Esophagus squamous epithelium (tissue), 5 donors: ENCODE results near the gene A3GALT2. TPM values are rescaled to one million over a fixed set of nuclear protein-coding genes. Genes with fewer than 3 reads are reported as not detected.
A peak's percentile ranks its signal among the peaks of the same experiment; 100 is the strongest.

Experiments used
- DNase-seq: peaks from one replicate; lab custom pipeline; 2025; lab: John Stamatoyannopoulos, UW
- H3K27ac ChIP-seq, 4 donors: fragments of 200-600 bp; sonication (generic); one replicate each; pipeline ENCODE4 v1.5.1; 2016 to 2019; ENCODE audit warnings: mild to moderate bottlenecking in 1 of 4
- H3K27me3 ChIP-seq, 4 donors: fragments of 200-600 bp; sonication (generic); 1 replicate in 3 of 4; 2 replicates in 1 of 4; pipeline versions ENCODE4 v1.5.1 to v1.6.0; 2017 to 2021; ENCODE audit warnings: antibody characterized with exemption in 1 of 4
- H3K36me3 ChIP-seq, 3 donors: fragments of 200-600 bp; sonication (generic); one replicate each; pipeline ENCODE4 v1.5.1; 2016 to 2019
- H3K4me1 ChIP-seq, 3 donors: fragments of 200-600 bp; sonication (generic); one replicate each; pipeline ENCODE4 v1.5.1; 2017 to 2019
- H3K4me3 ChIP-seq, 4 donors: fragments of 200-600 bp; sonication (generic); 1 replicate in 3 of 4; 2 replicates in 1 of 4; pipeline ENCODE4 v1.5.1; 2016 to 2019; ENCODE audit warnings: mild to moderate bottlenecking in 2 of 4, moderate library complexity in 1 of 4
- H3K9me3 ChIP-seq, 3 donors: fragments of 200-600 bp; sonication (generic); one replicate each; pipeline ENCODE4 v1.5.1; 2016 to 2019
- POLR2A ChIP-seq, 4 donors: fragments of 450-650 bp; IDR thresholded peaks; one replicate each; pipeline ENCODE4 v1.6.1; 2017; ENCODE audit warnings: antibody characterized with exemption in 4 of 4, mild to moderate bottlenecking in 4 of 4, moderate library complexity in 3 of 4
- WGBS, 2 donors: methylation state at CpG; one replicate each; pipeline ENCODE4 v1.1.5; 2018; 5-methylcytosine and 5-hydroxymethylcytosine counted together
- intact Hi-C: fragments of 100-400 bp; cut with DNase I; formaldehyde crosslinking; loops from one replicate; pipeline ENCODE4 v1.15.0; 2022
- total RNA-seq, 4 donors: library from RNA; depleted of rRNA; stranded (reverse); fragments of >200 nt; gene quantifications; one replicate each; pipeline ENCODE4 v1.1.0, GENCODE V29; 2016
- TF ChIP-seq, protein P1 (sequence below), 6 experiments: fragments of 450-650 bp in 4 of 6; fragments of 200-600 bp in 2 of 6; sonication (generic) in 2 of 6; IDR thresholded peaks; one replicate each; pipeline ENCODE4 v1.5.1; 2016 to 2019; ENCODE audit warnings: antibody characterized with exemption in 6 of 6, mild to moderate bottlenecking in 4 of 6, moderate library complexity in 4 of 6
- donor health status: DM: yes; HTN: yes; CAD: no.

The A3GALT2 gene
- total RNA-seq, 4 donors from 2014 or later: not detected

DNA sequence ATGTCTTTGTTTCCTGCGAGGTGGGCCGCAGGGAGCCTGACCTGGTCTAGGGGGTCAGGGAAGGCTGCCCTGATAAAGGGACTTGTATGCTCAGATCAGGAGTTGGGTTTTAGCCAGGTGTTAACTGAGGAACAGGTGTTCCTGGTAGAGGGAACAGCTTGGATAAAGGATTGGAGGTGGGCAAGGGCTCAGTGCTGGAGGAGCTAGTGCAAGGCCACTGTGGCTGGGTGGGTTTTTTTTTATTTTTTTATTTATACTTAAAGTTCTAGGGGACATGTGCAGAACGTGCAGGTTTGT lies 31.1 kb downstream of the A3GALT2 start:
- Histone ChIP-seq H3K4me1 (peaks cover 0 to 32% (median 0%) of the 10 kb centered on the region in 3 donors), H3K36me3 (peaks cover 0 to 69% (median 0%) of the 10 kb centered on the region in 3 donors), H3K27me3 (no peaks in the 10 kb centered on the region), H3K9me3 (no peaks in the 10 kb centered on the region), H3K27ac (peak overlapping the region in 1 of 4 donors; percentile 9), H3K4me3 (no peak overlapping the region)
- intact Hi-C loops: no loop called here
- TF ChIP-seq, protein P1, sequence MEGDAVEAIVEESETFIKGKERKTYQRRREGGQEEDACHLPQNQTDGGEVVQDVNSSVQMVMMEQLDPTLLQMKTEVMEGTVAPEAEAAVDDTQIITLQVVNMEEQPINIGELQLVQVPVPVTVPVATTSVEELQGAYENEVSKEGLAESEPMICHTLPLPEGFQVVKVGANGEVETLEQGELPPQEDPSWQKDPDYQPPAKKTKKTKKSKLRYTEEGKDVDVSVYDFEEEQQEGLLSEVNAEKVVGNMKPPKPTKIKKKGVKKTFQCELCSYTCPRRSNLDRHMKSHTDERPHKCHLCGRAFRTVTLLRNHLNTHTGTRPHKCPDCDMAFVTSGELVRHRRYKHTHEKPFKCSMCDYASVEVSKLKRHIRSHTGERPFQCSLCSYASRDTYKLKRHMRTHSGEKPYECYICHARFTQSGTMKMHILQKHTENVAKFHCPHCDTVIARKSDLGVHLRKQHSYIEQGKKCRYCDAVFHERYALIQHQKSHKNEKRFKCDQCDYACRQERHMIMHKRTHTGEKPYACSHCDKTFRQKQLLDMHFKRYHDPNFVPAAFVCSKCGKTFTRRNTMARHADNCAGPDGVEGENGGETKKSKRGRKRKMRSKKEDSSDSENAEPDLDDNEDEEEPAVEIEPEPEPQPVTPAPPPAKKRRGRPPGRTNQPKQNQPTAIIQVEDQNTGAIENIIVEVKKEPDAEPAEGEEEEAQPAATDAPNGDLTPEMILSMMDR (IDR thresholded peaks at IDR 0.05): no peak
- TF ChIP-seq POLR2A (IDR thresholded peaks at IDR 0.05): no peak
- WGBS, 2 donors: 89 to 97% methylated on average over 3 of the region's 3 CpGs
- DNase-seq: no peak

DNA sequence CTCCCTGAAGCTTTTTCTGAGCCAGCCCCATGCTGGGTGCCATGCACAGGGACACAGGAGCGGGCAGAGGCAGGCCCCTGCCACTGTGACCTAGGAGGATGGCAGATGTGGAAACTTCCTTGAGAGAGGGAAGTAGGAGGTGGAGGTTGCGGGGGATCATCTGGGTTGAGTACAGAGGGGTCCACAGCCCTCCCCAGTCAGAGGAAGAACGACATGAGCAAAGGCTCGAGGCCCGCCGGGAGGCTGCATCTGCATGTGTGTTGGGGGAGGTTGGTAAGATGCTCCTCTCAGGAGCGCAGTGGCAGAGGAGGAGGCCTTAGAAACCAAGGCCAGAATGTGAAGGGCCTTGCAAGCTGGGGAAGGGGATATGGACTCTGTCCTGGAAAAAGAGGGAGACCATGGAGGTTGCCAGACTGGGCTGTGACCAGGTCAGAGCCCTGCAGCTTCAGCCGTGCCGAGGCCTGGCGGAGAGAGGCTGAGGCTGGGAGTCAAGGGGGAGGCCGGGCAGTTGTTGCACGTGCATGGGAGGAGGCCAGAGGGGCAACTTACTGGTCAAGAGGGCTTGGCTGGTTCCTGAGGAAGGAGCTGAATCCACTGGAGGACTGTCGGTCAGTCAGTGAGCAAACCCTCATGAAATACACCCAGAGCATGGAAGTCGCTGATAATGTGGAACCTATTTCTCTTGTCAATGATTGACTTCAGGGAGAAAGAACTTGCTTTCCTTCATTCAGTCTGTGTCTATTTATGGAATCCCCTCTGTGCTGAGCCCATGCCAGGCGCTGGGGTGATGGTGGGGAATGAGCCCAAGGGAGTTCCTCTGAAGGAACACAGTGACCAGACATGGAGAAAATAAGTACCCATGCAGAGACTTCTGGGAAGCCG lies 31.7 kb downstream of the A3GALT2 start:
- no peak overlapping the region for H3K4me3 ChIP-seq
- H3K27ac ChIP-seq: peak overlapping the region in 1 of 4 donors; percentile 9
- H3K4me1 ChIP-seq: peaks cover 0 to 32% (median 0%) of the 10 kb centered on the region in 3 donors
- H3K36me3 ChIP-seq: peaks cover 0 to 69% (median 0%) of the 10 kb centered on the region in 3 donors
- 89 to 91% methylated on average over 13 to 16 of the region's 16 CpGs for WGBS, 2 donors
- no peak for DNase-seq
- no peaks in the 10 kb centered on the region for H3K9me3 ChIP-seq
- H3K27me3 ChIP-seq: no peaks in the 10 kb centered on the region
- intact Hi-C loops: no loop called here
- TF ChIP-seq, protein P1 (IDR thresholded peaks at IDR 0.05): no peak
- no peak for TF ChIP-seq POLR2A (IDR thresholded peaks at IDR 0.05)

DNA sequence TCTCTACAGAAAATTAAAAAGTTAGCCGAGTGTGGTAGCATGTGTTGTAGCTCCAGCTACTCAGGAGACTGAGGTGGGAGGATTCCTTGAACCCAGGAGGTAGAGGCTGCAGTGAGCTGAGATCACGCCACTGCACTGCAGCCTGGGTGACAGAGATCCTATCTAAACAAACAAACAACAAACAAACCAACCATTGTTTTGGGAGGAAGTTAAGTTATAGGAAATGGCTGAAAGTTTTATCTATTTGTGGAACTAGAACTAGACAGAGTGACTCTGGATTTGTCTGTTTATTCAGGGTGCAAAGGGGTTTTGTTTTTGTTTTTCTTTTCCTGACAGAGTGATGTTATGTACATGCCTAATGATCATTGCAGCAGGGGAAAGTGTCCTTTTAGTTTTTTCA lies 33.6 kb downstream of the A3GALT2 start:
- Histone ChIP-seq H3K9me3 (no peaks in the 10 kb centered on the region), H3K27me3 (no peaks in the 10 kb centered on the region), H3K4me1 (peaks cover 0 to 17% (median 0%) of the 10 kb centered on the region in 3 donors), H3K4me3 (no peak overlapping the region), H3K27ac (peak overlapping the region in 1 of 4 donors; percentile 11), H3K36me3 (peaks cover 0 to 69% (median 4%) of the 10 kb centered on the region in 3 donors)
- WGBS, 2 donors: 44 to 69% methylated on average over 2 of the region's 2 CpGs
- no peak for TF ChIP-seq POLR2A (IDR thresholded peaks at IDR 0.05)
- DNase-seq: no peak
- intact Hi-C loops: no loop called here

DNA sequence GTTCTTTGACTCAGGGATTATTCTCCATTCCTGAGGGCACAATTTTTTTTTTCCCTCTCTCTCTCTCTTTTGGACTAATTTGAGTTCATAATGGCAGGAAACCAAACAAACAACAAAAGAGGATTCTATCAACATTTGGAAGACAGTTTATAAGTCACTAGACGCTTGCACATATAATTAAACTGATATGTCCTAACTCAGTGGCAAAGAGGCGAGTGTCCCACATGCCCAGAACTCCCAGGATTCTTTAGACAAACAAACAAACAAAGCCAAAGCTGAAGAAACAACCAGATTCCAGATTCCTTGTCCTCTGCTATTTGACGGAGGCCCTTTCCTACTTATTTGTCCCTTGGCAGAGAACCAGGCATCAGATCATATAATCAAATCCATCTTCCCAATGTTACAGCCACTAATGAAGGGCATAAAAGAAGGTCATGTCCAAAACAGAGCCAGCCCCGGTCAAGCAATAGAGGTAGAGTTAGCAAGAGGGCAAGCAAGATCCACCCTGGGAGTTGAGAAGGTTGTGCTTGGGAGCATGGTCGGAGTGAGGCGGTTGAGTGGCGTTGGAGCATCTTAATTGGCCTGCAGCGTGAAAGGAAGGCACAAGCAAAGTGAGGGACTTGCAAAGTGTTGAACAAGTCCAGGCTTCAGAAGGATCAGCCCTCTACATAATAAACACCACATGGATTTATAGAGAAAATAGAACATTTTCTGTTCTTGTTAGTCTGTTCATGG lies 34.3 kb downstream of the A3GALT2 start:
- peaks cover 0 to 17% (median 0%) of the 10 kb centered on the region in 3 donors for H3K4me1 ChIP-seq
- TF ChIP-seq, protein P1 (IDR thresholded peaks at IDR 0.05): no peak
- TF ChIP-seq POLR2A (IDR thresholded peaks at IDR 0.05): no peak
- no peak for DNase-seq
- H3K36me3 ChIP-seq: peaks cover 1 to 76% (median 8%) of the 10 kb centered on the region in 3 donors
- peak overlapping the region in 1 of 4 donors; percentile 11 for H3K27ac ChIP-seq
- no peaks in the 10 kb centered on the region for H3K27me3 ChIP-seq
- intact Hi-C loops: no loop called here
- H3K9me3 ChIP-seq: no peaks in the 10 kb centered on the region
- 71 to 73% methylated on average over 8 of the region's 8 CpGs for WGBS, 2 donors
- no peak overlapping the region for H3K4me3 ChIP-seq

DNA sequence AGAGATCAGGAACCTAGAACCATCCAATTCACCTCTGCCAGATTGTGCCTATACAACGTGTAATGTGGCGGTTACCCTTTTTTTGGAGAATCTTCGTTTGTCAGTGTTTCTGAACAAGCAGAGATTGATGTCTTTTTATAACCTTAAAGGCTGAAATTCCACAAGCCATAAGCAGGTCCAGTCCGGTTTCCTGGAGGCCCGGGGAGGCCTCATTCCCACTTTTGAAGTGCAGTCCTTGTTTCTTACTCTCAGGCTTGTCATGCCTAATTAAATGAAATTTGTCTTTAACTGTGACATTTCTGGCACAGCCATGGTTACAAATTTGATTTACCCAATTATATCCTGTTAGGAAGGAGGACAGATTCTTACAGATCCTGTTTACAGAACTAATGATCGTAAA lies 36.8 kb downstream of the A3GALT2 start:
- intact Hi-C loops: no loop called here
- no peak for TF ChIP-seq POLR2A (IDR thresholded peaks at IDR 0.05)
- TF ChIP-seq, protein P1 (IDR thresholded peaks at IDR 0.05): no peak
- Histone ChIP-seq H3K27me3 (no peaks in the 10 kb centered on the region), H3K36me3 (peaks cover 11 to 92% (median 14%) of the 10 kb centered on the region in 3 donors), H3K4me3 (no peak overlapping the region), H3K4me1 (peaks cover 0 to 17% (median 0%) of the 10 kb centered on the region in 3 donors), H3K9me3 (no peaks in the 10 kb centered on the region), H3K27ac (no peak overlapping the region)
- WGBS, 2 donors: 76 to 86% methylated on average over 6 of the region's 6 CpGs
- no peak for DNase-seq
